NCI-H128 (cell line): ENCODE results near the gene NOL3.

ENCODE experiments used
- DNase-seq: peaks from one replicate; lab custom pipeline; 2025; ENCODE audit not compliant: unreplicated experiment; lab: John Stamatoyannopoulos, UW

NOL3 gene

GRCh38 chr16:67204076-67204475 is 33.7 kb downstream of the NOL3 start:
- no peak for DNase-seq

- no peak for DNase-seq
Observed at GRCh38 chr16:67206129-67206837, 35.9 kb downstream of the NOL3 start.

GRCh38 chr16:67206838-67207248 is 36.5 kb downstream of the NOL3 start:
- DNase-seq, result no peak

- DNase-seq, result no peak
Observed at GRCh38 chr16:67207249-67208091, 37.1 kb downstream of the NOL3 start.

- no peak for DNase-seq
Observed at GRCh38 chr16:67208154-67208896, 38.0 kb downstream of the NOL3 start.

GRCh38 chr16:67209565-67209964 is 39.2 kb downstream of the NOL3 start:
- DNase-seq, result no peak

- DNase-seq, result no peak
Observed at GRCh38 chr16:67210069-67210937, 40.0 kb downstream of the NOL3 start.

GRCh38 chr16:67211674-67212073 is 41.3 kb downstream of the NOL3 start:
- DNase-seq, result no peak

- no peak for DNase-seq
Observed at GRCh38 chr16:67212766-67213165, 42.4 kb downstream of the NOL3 start.

- no peak for DNase-seq
Observed at GRCh38 chr16:67213197-67214019, 43.1 kb downstream of the NOL3 start.

- no peak for DNase-seq
Observed at GRCh38 chr16:67215706-67216105, 45.4 kb downstream of the NOL3 start.

- DNase-seq, result no peak
Observed at GRCh38 chr16:67216612-67217490, 46.5 kb downstream of the NOL3 start.

- DNase-seq, result no peak
Observed at GRCh38 chr16:67223992-67224391, 53.7 kb downstream of the NOL3 start.
